Fibroblast of lung (primary cell): Measurements from ENCODE around the gene ADGRG3. TPM values are rescaled to one million over a fixed set of nuclear protein-coding genes. Genes with fewer than 3 reads are reported as not detected.
"Not testable (repeated sequence)": the region's sequence is repeated elsewhere in the genome, so short reads cannot be mapped to it uniquely, and the experiment has no call there.

Experiments
- DNase-seq, 2 donors: peaks; one replicate each; pipeline versions ENCODE4 v3.0.0 to v3.0.0-alpha.2; 2010; ENCODE audit warnings: low read depth in 2 of 2
- H2AFZ ChIP-seq: 2 replicates; pipeline ENCODE4 v1.5.1; 2012; ENCODE audit warnings: low read length, control low read depth, inconsistent platforms
- H3K27ac ChIP-seq: 2 replicates; pipeline ENCODE4 v1.5.1; 2011; ENCODE audit warnings: low read length, control low read depth; ENCODE audit not compliant: insufficient read depth
- H3K27me3 ChIP-seq: 2 replicates; pipeline ENCODE4 v1.5.1; 2011; ENCODE audit warnings: mild to moderate bottlenecking, low read length; ENCODE audit not compliant: control insufficient read depth, insufficient read depth
- H3K36me3 ChIP-seq: 2 replicates; pipeline ENCODE4 v1.5.1; 2011; ENCODE audit warnings: low read length; ENCODE audit not compliant: control insufficient read depth, insufficient read depth
- H3K4me1 ChIP-seq: 2 replicates; pipeline ENCODE4 v1.5.1; 2011; ENCODE audit warnings: low read length; ENCODE audit not compliant: control insufficient read depth, insufficient read depth; ENCODE audit errors: extremely low read depth
- H3K4me2 ChIP-seq: 2 replicates; pipeline ENCODE4 v1.5.1; 2011; ENCODE audit warnings: low read length, control low read depth; ENCODE audit not compliant: insufficient read depth; ENCODE audit errors: extremely low read depth
- H3K4me3 ChIP-seq, 4 experiments: fragments of 200-600 bp in 1 of 4; sonication (generic) in 1 of 4; replicated peaks in 1 of 4; 2 replicates each; pipeline ENCODE4 v1.5.1; 2011 to 2016; ENCODE audit warnings: low read length in 4 of 4, low read depth in 3 of 4, mild to moderate bottlenecking in 3 of 4, control low read depth in 2 of 4, inconsistent platforms in 1 of 4, mixed read lengths in 1 of 4; ENCODE audit not compliant: insufficient read depth in 1 of 4; ENCODE audit errors: control extremely low read depth in 1 of 4
- H3K79me2 ChIP-seq: 2 replicates; pipeline ENCODE4 v1.5.1; 2012; ENCODE audit warnings: mild to moderate bottlenecking, low read length, inconsistent platforms; ENCODE audit not compliant: control insufficient read depth, insufficient read depth
- H3K9ac ChIP-seq: 2 replicates; pipeline ENCODE4 v1.5.1; 2011; ENCODE audit warnings: mild to moderate bottlenecking, low read length, control low read depth; ENCODE audit not compliant: insufficient read depth
- H3K9me3 ChIP-seq: 2 replicates; pipeline ENCODE4 v1.5.1; 2012; ENCODE audit warnings: low read depth, low read length; ENCODE audit not compliant: control insufficient read depth, insufficient read depth
- H4K20me1 ChIP-seq: 2 replicates; pipeline ENCODE4 v1.5.1; 2011; ENCODE audit warnings: low read length; ENCODE audit not compliant: control insufficient read depth, insufficient read depth; ENCODE audit errors: extremely low read depth
- EZH2 ChIP-seq: IDR thresholded peaks from 2 replicates; pipeline ENCODE4 v1.5.1; 2012; ENCODE audit warnings: low read length, control low read depth, mild to moderate bottlenecking; ENCODE audit errors: missing control alignments
- polyA plus RNA-seq, 2 donors: library from polyadenylated mRNA; depleted of rRNA in 1 of 2; stranded (reverse) in 1 of 2; unstranded in 1 of 2; fragments of >200 nt; gene quantifications; 2 replicates each; pipeline ENCODE4 v1.2.1, GENCODE V29; 2011 to 2012; ENCODE audit warnings: missing spikeins in 1 of 2
- total RNA-seq: library from RNA; depleted of rRNA; stranded (reverse); fragments of >200 nt; gene quantifications from 2 replicates; pipeline ENCODE4 v1.2.1, GENCODE V29; 2014
- TF ChIP-seq, protein P1 (sequence below), 2 donors: IDR thresholded peaks in 1 of 2; conservative IDR thresholded peaks in 1 of 2; 1 replicate in 1 of 2; 2 replicates in 1 of 2; pipeline ENCODE4 v1.5.1; 2011 to 2012; ENCODE audit warnings: low read length in 2 of 2, control low read depth in 1 of 2, inconsistent platforms in 1 of 2, low read depth in 1 of 2, mild to moderate bottlenecking in 1 of 2

Gene ADGRG3
- total and polyA plus RNA-seq, 2 donors (not counting 1 experiment from before 2014, with no cell fraction given): not detected

- H3K4me1 ChIP-seq: no peaks in the 10 kb centered on the region
- peaks cover 16% of the 10 kb centered on the region for H3K27me3 ChIP-seq
- no peak overlapping the region for H3K4me3 ChIP-seq
- H3K36me3 ChIP-seq: no peaks in the 10 kb centered on the region
- no peaks in the 10 kb centered on the region for H4K20me1 ChIP-seq
- no peaks in the 10 kb centered on the region for H3K9me3 ChIP-seq
- TF ChIP-seq, protein P1, sequence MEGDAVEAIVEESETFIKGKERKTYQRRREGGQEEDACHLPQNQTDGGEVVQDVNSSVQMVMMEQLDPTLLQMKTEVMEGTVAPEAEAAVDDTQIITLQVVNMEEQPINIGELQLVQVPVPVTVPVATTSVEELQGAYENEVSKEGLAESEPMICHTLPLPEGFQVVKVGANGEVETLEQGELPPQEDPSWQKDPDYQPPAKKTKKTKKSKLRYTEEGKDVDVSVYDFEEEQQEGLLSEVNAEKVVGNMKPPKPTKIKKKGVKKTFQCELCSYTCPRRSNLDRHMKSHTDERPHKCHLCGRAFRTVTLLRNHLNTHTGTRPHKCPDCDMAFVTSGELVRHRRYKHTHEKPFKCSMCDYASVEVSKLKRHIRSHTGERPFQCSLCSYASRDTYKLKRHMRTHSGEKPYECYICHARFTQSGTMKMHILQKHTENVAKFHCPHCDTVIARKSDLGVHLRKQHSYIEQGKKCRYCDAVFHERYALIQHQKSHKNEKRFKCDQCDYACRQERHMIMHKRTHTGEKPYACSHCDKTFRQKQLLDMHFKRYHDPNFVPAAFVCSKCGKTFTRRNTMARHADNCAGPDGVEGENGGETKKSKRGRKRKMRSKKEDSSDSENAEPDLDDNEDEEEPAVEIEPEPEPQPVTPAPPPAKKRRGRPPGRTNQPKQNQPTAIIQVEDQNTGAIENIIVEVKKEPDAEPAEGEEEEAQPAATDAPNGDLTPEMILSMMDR (conservative IDR thresholded peaks at IDR 0.05 in 1 of 2, IDR thresholded peaks at IDR 0.05 in 1 of 2; ENCODE audit: low read depth in 1 of 2, low read length in 2 of 2): no peak
- TF ChIP-seq EZH2: no peak
- H3K4me2 ChIP-seq: no peak overlapping the region
- no peak for DNase-seq
- no peak overlapping the region for H3K9ac ChIP-seq
- H2AFZ ChIP-seq: no peak overlapping the region
- H3K79me2 ChIP-seq: no peaks in the 10 kb centered on the region
- no peak overlapping the region for H3K27ac ChIP-seq
These were observed 43.9 kb downstream of the ADGRG3 start for GRCh38 chr16:57711993-57712392.

DNA sequence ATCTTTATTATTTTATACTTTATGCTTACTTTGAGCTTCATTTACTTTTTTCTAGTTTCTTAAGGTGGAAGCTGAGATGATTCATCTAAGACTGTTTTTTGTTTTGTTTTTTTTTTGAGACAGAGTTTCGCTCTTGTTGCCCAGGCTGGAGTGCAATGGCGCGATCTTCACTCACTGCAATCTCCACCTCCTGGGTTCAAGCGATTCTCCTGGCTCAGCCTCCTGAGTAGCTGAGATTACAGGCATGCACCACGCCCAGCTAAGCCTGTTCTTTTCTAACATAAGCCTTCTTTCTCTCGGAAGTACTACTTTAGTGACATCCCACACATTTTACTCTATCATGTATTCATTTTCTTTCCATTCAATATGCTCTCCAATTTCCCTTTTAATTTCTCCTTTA is 44.5 kb downstream of the ADGRG3 start:
- H4K20me1 ChIP-seq, H3K4me1 ChIP-seq, H2AFZ ChIP-seq, H3K79me2 ChIP-seq, H3K4me3 ChIP-seq, H3K27ac ChIP-seq, H3K36me3 ChIP-seq, H3K9ac ChIP-seq, H3K4me2 ChIP-seq, DNase-seq, H3K9me3 ChIP-seq: not testable (repeated sequence)
- peaks cover 16% of the 10 kb centered on the region for H3K27me3 ChIP-seq

GRCh38 chr16:57713596-57713995 is 45.5 kb downstream of the ADGRG3 start:
- no peak for TF ChIP-seq EZH2
- TF ChIP-seq, protein P1 (conservative IDR thresholded peaks at IDR 0.05 in 1 of 2, IDR thresholded peaks at IDR 0.05 in 1 of 2; ENCODE audit: low read depth in 1 of 2, low read length in 2 of 2): no peak

More at GRCh38 chr16:57713596-57713995, 45.5 kb downstream of the ADGRG3 start:
- H3K36me3 ChIP-seq: no peaks in the 10 kb centered on the region
- no peak overlapping the region for H3K9ac ChIP-seq
- peaks cover 16% of the 10 kb centered on the region for H3K27me3 ChIP-seq
- no peaks in the 10 kb centered on the region for H3K4me1 ChIP-seq
- no peak overlapping the region for H2AFZ ChIP-seq
- no peak overlapping the region for H3K4me2 ChIP-seq
- no peaks in the 10 kb centered on the region for H3K9me3 ChIP-seq
- no peak overlapping the region for H3K27ac ChIP-seq
- no peaks in the 10 kb centered on the region for H4K20me1 ChIP-seq
- no peak overlapping the region for H3K4me3 ChIP-seq
- no peaks in the 10 kb centered on the region for H3K79me2 ChIP-seq
- DNase-seq: no peak
